ENCODE data around the gene NPTX2.

Gene NPTX2

DNA sequence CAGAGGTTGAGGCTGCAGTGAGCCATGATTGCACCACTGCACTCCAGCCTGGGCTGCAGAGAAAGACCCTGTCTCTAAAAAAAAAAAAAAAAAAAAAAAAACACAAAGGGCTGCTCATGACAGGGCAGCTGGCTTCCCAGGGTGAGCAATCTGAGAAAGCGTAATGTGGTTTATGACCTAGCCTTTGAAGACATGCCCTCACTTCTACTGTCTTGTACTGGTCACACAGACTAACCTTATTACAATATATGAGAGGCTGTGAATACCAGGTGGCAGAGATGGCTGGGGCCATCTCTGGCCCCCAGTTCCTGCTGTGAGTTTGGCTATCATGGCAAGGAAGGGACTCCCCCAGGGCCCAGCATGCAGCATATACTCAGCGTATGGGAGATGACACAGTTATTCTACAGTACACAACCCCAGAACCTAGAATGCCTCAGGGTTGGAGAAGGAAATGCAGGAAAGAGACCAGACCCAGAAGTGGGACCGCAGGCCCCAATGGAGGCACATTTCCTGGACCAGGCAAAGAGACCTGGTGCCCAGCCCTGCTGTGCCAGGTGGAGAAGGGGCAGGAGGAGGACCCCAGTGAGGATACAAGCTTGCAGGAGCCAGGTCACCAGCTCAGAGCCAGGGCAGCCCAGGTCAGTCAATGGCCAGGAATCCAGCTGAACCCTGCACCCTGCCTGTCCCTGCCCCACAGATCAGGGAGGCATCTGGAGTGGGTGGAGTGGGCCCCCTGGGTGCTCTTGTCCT is 26.3 kb downstream of the NPTX2 start:
- TF ChIP-seq EZH2 (optimal IDR thresholded peaks at IDR 0.05; ENCODE audit: low read depth, low read length), result no peak
- TF ChIP-seq, protein P1, sequence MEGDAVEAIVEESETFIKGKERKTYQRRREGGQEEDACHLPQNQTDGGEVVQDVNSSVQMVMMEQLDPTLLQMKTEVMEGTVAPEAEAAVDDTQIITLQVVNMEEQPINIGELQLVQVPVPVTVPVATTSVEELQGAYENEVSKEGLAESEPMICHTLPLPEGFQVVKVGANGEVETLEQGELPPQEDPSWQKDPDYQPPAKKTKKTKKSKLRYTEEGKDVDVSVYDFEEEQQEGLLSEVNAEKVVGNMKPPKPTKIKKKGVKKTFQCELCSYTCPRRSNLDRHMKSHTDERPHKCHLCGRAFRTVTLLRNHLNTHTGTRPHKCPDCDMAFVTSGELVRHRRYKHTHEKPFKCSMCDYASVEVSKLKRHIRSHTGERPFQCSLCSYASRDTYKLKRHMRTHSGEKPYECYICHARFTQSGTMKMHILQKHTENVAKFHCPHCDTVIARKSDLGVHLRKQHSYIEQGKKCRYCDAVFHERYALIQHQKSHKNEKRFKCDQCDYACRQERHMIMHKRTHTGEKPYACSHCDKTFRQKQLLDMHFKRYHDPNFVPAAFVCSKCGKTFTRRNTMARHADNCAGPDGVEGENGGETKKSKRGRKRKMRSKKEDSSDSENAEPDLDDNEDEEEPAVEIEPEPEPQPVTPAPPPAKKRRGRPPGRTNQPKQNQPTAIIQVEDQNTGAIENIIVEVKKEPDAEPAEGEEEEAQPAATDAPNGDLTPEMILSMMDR (IDR thresholded peaks at IDR 0.05; ENCODE audit: low read length), result no peak
- peaks cover 2% of the 10 kb centered on the region; the same call in 1 of the 2 replicates for H3K4me1 ChIP-seq (ENCODE audit: low read length)

DNA sequence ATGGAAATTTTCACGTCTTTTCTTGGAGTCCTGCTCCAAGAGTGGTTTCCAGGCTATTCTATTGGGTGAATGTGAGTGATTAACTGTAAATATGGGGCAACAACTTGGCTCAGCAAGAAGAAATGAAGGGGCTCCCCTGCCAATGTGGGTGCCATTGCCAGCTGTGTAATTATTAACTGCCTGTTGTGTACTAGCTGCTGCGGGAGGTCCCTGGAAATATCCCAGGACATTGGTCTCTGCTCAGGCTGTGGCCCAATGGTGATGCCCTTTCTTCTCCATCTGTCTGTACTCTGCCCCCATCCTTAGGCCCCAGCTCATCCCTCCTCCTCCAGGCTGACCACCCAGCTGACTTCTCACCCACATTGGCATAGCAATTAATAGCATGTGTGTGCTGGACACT is 29.4 kb downstream of the NPTX2 start:
- no peak overlapping the region for H3K9ac ChIP-seq (ENCODE audit: low read length)

More for the DNA sequence above, 26.3 kb downstream of the NPTX2 start:
- H3K4me3 ChIP-seq (ENCODE audit: low read length), result no peak overlapping the region
- H3F3A ChIP-seq (ENCODE audit: insufficient read depth, low read length), result no peaks in the 10 kb centered on the region
- no peaks in the 10 kb centered on the region for H3K9me2 ChIP-seq (replicated peaks; ENCODE audit: insufficient read depth, low read length)
- no peaks in the 10 kb centered on the region for H4K20me1 ChIP-seq (ENCODE audit: insufficient read depth, low read length)
- no peak overlapping the region for H3K9ac ChIP-seq (ENCODE audit: low read length)
- DNase-seq, result no peak
- H3K36me3 ChIP-seq (replicated peaks; ENCODE audit: insufficient read depth, low read length), result no peaks in the 10 kb centered on the region
- no peaks in the 10 kb centered on the region for H3K79me2 ChIP-seq (ENCODE audit: low read length)
- no peak overlapping the region for H3K27ac ChIP-seq (ENCODE audit: low read length)
- no peaks in the 10 kb centered on the region for H3K27me3 ChIP-seq (replicated peaks; ENCODE audit: insufficient read depth, low read length)
- H3K4me2 ChIP-seq (ENCODE audit: low read depth, low read length), result no peak overlapping the region
- no peak overlapping the region for H2AFZ ChIP-seq (ENCODE audit: low read length)
- H3K9me3 ChIP-seq (replicated peaks; ENCODE audit: insufficient read depth, low read length), result no peaks in the 10 kb centered on the region

DNA sequence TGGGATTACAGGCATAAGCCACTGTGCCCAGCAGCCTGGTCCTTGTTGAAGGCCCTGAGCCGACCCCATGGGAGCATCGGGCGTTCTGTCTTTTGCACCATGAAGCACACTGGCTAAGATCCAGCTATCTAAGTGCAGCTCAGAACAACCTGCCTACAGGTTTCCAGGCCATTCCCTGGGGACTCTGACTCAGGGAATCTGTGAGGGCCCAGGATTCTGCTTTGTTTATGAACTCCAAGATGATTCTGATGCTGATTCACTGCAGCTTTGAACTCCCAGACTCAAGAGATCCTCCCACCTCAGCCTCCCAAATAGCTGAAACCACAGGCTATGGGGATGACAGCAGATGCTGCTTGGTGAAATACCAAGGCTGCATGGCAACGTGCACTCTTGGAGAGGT is 30.2 kb downstream of the NPTX2 start:
- Histone ChIP-seq H3K36me3 (replicated peaks; ENCODE audit: insufficient read depth, low read length) (no peaks in the 10 kb centered on the region), H3K27ac (ENCODE audit: low read length) (no peak overlapping the region), H3K9me2 (replicated peaks; ENCODE audit: insufficient read depth, low read length) (no peaks in the 10 kb centered on the region), H4K20me1 (ENCODE audit: insufficient read depth, low read length) (no peaks in the 10 kb centered on the region), H3F3A (ENCODE audit: insufficient read depth, low read length) (no peaks in the 10 kb centered on the region), H3K79me2 (ENCODE audit: low read length) (no peaks in the 10 kb centered on the region), H3K4me1 (ENCODE audit: low read length) (no peaks in the 10 kb centered on the region), H2AFZ (ENCODE audit: low read length) (no peak overlapping the region), H3K9ac (ENCODE audit: low read length) (no peak overlapping the region), H3K4me2 (ENCODE audit: low read depth, low read length) (no peak overlapping the region), H3K4me3 (ENCODE audit: low read length) (no peak overlapping the region), H3K27me3 (replicated peaks; ENCODE audit: insufficient read depth, low read length) (no peaks in the 10 kb centered on the region), H3K9me3 (replicated peaks; ENCODE audit: insufficient read depth, low read length) (no peaks in the 10 kb centered on the region)
- TF ChIP-seq EZH2 (optimal IDR thresholded peaks at IDR 0.05; ENCODE audit: low read depth, low read length), result no peak
- no peak for DNase-seq

More for the DNA sequence above, 29.4 kb downstream of the NPTX2 start:
- Histone ChIP-seq H3K9me2 (replicated peaks; ENCODE audit: insufficient read depth, low read length) (no peaks in the 10 kb centered on the region), H3K27me3 (replicated peaks; ENCODE audit: insufficient read depth, low read length) (no peaks in the 10 kb centered on the region), H3K27ac (ENCODE audit: low read length) (no peak overlapping the region), H3K9me3 (replicated peaks; ENCODE audit: insufficient read depth, low read length) (no peaks in the 10 kb centered on the region), H3F3A (ENCODE audit: insufficient read depth, low read length) (no peaks in the 10 kb centered on the region), H3K36me3 (replicated peaks; ENCODE audit: insufficient read depth, low read length) (no peaks in the 10 kb centered on the region), H3K4me3 (ENCODE audit: low read length) (no peak overlapping the region), H4K20me1 (ENCODE audit: insufficient read depth, low read length) (no peaks in the 10 kb centered on the region), H3K79me2 (ENCODE audit: low read length) (no peaks in the 10 kb centered on the region), H3K4me2 (ENCODE audit: low read depth, low read length) (no peak overlapping the region), H3K4me1 (ENCODE audit: low read length) (peaks cover 2% of the 10 kb centered on the region; the same call in 1 of the 2 replicates), H2AFZ (ENCODE audit: low read length) (no peak overlapping the region)
- DNase-seq, result no peak
- TF ChIP-seq EZH2 (optimal IDR thresholded peaks at IDR 0.05; ENCODE audit: low read depth, low read length) (no peak), EZH2phosphoT487 (IDR thresholded peaks at IDR 0.05; ENCODE audit: low read length) (no peak)
- TF ChIP-seq, protein P1 (IDR thresholded peaks at IDR 0.05; ENCODE audit: low read length), result no peak

DNA sequence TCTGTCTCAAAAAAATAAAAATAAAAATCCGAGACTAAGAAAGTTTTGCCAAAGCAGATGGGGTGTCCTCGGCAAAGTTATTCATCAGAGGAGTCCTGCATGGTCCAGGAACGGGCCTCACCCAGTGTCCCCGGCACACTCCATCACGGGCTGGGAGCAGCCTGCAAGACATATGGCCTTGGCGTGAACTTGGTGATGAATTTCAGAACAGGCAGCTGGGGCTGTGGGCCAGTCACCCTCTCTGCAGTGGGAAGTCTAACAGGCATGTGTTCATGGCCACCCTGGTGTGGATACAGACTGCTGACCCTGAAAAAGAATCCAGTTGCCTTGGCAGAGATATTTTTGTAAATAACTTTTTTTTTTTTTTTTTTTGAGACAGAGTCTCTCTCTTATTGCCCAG is 34.7 kb downstream of the NPTX2 start:
- no peak overlapping the region for H3K27ac ChIP-seq (ENCODE audit: low read length)
- H3F3A ChIP-seq (ENCODE audit: insufficient read depth, low read length), result no peaks in the 10 kb centered on the region
- H4K20me1 ChIP-seq (ENCODE audit: insufficient read depth, low read length), result no peaks in the 10 kb centered on the region
- H3K4me2 ChIP-seq (ENCODE audit: low read depth, low read length), result no peak overlapping the region
- TF ChIP-seq EZH2phosphoT487 (IDR thresholded peaks at IDR 0.05; ENCODE audit: low read length) (no peak), EZH2 (optimal IDR thresholded peaks at IDR 0.05; ENCODE audit: low read depth, low read length) (no peak)
- TF ChIP-seq, protein P1 (IDR thresholded peaks at IDR 0.05; ENCODE audit: low read length), result no peak
- no peak overlapping the region for H3K4me3 ChIP-seq (ENCODE audit: low read length)
- H3K4me1 ChIP-seq (ENCODE audit: low read length), result no peaks in the 10 kb centered on the region
- no peak for DNase-seq
- H3K9me2 ChIP-seq (replicated peaks; ENCODE audit: insufficient read depth, low read length), result no peaks in the 10 kb centered on the region
- no peak overlapping the region for H2AFZ ChIP-seq (ENCODE audit: low read length)
- H3K9ac ChIP-seq (ENCODE audit: low read length), result no peak overlapping the region
- no peaks in the 10 kb centered on the region for H3K27me3 ChIP-seq (replicated peaks; ENCODE audit: insufficient read depth, low read length)
- H3K9me3 ChIP-seq (replicated peaks; ENCODE audit: insufficient read depth, low read length), result no peaks in the 10 kb centered on the region
- no peaks in the 10 kb centered on the region for H3K36me3 ChIP-seq (replicated peaks; ENCODE audit: insufficient read depth, low read length)
- no peaks in the 10 kb centered on the region for H3K79me2 ChIP-seq (ENCODE audit: low read length)
